ENCODE measurements around the gene NDUFA5. TPM values are rescaled to one million over a fixed set of nuclear protein-coding genes. Genes with fewer than 3 reads are reported as not detected.

The NDUFA5 gene
- polyA plus RNA-seq, 1 of the 3 experiments (the other 2 are of a cell fraction): 10.9 TPM

GRCh38 chr7:123571187-123571586, 13.6 kb upstream of the NDUFA5 start:
- Histone ChIP-seq H3K36me3 (replicated peaks in 1 of 2; ENCODE audit: control insufficient read depth in 1 of 2, insufficient read depth in 2 of 2, low read length in 1 of 2) (no peaks in the 10 kb centered on the region), H3K9me2 (no peaks in the 10 kb centered on the region), H3K9me3 (no peaks in the 10 kb centered on the region), H2AFZ (ENCODE audit: low read depth) (0 out of 2 replicates have a peak overlapping the region, but pooled peaks have one; percentile 8), H3K79me2 (ENCODE audit: insufficient read depth) (no peaks in the 10 kb centered on the region), H3K4me3 (ENCODE audit: low read depth in 2 of 2, low read length in 1 of 2) (no peak overlapping the region), H3K9ac (no peak overlapping the region), H3K4me2 (no peak overlapping the region), H3K27ac (ENCODE audit: low read depth in 2 of 2, low read length in 1 of 2) (no peak overlapping the region), H3K27me3 (ENCODE audit: insufficient read depth) (no peaks in the 10 kb centered on the region), H4K20me1 (ENCODE audit: insufficient read depth) (no peaks in the 10 kb centered on the region), H3K4me1 (ENCODE audit: control insufficient read depth in 1 of 2, insufficient read depth in 2 of 2, low read depth in 1 of 2, low read length in 1 of 2) (no peaks in the 10 kb centered on the region; a peak in 1 of 4 replicates), H3F3A (replicated peaks; ENCODE audit: insufficient read depth) (no peaks in the 10 kb centered on the region)
- no peak for DNase-seq
- no peak for TF ChIP-seq TCF12 (IDR thresholded peaks at IDR 0.05)
- TF ChIP-seq, protein P1, sequence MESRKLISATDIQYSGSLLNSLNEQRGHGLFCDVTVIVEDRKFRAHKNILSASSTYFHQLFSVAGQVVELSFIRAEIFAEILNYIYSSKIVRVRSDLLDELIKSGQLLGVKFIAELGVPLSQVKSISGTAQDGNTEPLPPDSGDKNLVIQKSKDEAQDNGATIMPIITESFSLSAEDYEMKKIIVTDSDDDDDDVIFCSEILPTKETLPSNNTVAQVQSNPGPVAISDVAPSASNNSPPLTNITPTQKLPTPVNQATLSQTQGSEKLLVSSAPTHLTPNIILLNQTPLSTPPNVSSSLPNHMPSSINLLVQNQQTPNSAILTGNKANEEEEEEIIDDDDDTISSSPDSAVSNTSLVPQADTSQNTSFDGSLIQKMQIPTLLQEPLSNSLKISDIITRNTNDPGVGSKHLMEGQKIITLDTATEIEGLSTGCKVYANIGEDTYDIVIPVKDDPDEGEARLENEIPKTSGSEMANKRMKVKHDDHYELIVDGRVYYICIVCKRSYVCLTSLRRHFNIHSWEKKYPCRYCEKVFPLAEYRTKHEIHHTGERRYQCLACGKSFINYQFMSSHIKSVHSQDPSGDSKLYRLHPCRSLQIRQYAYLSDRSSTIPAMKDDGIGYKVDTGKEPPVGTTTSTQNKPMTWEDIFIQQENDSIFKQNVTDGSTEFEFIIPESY (IDR thresholded peaks at IDR 0.05; ENCODE audit: borderline replicate concordance, low read depth): no peak
- no peak for TF ChIP-seq MAX (IDR thresholded peaks at IDR 0.05; ENCODE audit: low read depth)
- TF ChIP-seq JUND (IDR thresholded peaks at IDR 0.05): no peak
- no peak for TF ChIP-seq SIN3A (IDR thresholded peaks at IDR 0.05; ENCODE audit: borderline replicate concordance, low read depth, low read length)
- ChIA-PET POLR2A (no interaction called here), CTCF (interaction anchor here (0.6 to 3.1 kb wide), 2 partner anchors 10 to 138 kb away, joined by 4 to 16 read pairs; no protein-coding TSS in a partner anchor)
- 41% methylated on average over 1 of the region's 1 CpG for WGBS (ENCODE audit: low lambda C conversion rate)

DNA sequence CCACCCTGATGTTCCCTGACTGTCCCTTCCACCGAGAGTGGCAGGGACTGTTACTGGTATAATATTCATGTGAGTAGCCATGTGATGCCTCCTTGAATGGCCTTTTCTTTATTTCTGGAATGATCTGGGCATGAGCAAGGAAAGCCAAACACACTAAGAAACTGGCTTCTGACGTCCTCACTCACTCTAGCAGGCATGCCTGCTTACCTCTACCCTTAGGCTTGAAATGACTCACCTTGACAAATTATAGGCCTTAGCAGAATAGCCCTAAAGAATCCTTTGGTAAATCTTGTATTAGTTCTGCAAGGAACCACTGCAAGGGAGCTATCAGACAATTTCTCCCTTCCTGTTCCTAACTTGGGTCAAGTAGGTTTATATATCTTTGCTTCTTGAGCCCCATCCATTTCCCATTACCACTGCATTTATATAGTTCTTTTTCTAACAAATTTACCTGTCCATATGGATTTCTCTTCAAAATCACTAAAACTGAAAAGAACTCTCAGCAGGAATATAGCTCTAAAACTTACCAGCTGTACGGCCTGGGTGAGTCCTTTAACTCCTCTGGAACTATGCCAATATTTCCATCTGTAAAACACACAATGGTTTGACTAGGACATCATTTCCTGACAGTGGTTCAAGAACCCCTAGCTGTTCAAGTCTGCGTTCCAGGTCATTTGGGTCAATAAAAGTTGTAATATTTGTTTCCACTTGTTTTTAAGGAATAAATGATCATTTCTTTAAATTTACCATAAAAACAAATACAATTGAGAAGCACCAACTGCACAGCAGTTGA, 13.0 kb upstream of the NDUFA5 start:
- Histone ChIP-seq H3K79me2 (ENCODE audit: insufficient read depth) (no peaks in the 10 kb centered on the region), H4K20me1 (ENCODE audit: insufficient read depth) (no peaks in the 10 kb centered on the region), H3K9me2 (no peaks in the 10 kb centered on the region), H3K27ac (ENCODE audit: low read depth in 2 of 2, low read length in 1 of 2) (no peak overlapping the region), H3F3A (replicated peaks; ENCODE audit: insufficient read depth) (no peaks in the 10 kb centered on the region), H3K27me3 (ENCODE audit: insufficient read depth) (no peaks in the 10 kb centered on the region), H3K4me3 (ENCODE audit: low read depth in 2 of 2, low read length in 1 of 2) (no peak overlapping the region), H3K9ac (no peak overlapping the region), H2AFZ (ENCODE audit: low read depth) (0 out of 2 replicates have a peak overlapping the region, but pooled peaks have one; percentile 8), H3K9me3 (no peaks in the 10 kb centered on the region), H3K36me3 (replicated peaks in 1 of 2; ENCODE audit: control insufficient read depth in 1 of 2, insufficient read depth in 2 of 2, low read length in 1 of 2) (no peaks in the 10 kb centered on the region), H3K4me2 (no peak overlapping the region), H3K4me1 (ENCODE audit: control insufficient read depth in 1 of 2, insufficient read depth in 2 of 2, low read depth in 1 of 2, low read length in 1 of 2) (no peaks in the 10 kb centered on the region; a peak in 1 of 4 replicates)
- ChIA-PET CTCF (interaction anchor here (0.6 to 3.1 kb wide), 2 partner anchors 10 to 138 kb away, joined by 4 to 16 read pairs; no protein-coding TSS in a partner anchor), POLR2A (no interaction called here)
- WGBS (ENCODE audit: low lambda C conversion rate): 65% methylated on average over 4 of the region's 4 CpGs
- DNase-seq: no peak
- no peak for TF ChIP-seq MXI1 (IDR thresholded peaks at IDR 0.05; ENCODE audit: low read depth, low read length)
- no peak for TF ChIP-seq MAX (IDR thresholded peaks at IDR 0.05; ENCODE audit: low read depth)
- no peak for TF ChIP-seq YY1 (IDR thresholded peaks at IDR 0.05; ENCODE audit: low read depth)
